GM21390 (cell line): ENCODE data around the gene BCAM.
"Not testable (repeated sequence)": the region's sequence is repeated elsewhere in the genome, so short reads cannot be mapped to it uniquely, and the experiment has no call there.

Experiments
- ATAC-seq: cut with Tn5 transposase; IDR thresholded peaks from one replicate; pipeline ENCODE4 v1.9.1; 2021; ENCODE audit not compliant: unreplicated experiment

BCAM gene

DNA sequence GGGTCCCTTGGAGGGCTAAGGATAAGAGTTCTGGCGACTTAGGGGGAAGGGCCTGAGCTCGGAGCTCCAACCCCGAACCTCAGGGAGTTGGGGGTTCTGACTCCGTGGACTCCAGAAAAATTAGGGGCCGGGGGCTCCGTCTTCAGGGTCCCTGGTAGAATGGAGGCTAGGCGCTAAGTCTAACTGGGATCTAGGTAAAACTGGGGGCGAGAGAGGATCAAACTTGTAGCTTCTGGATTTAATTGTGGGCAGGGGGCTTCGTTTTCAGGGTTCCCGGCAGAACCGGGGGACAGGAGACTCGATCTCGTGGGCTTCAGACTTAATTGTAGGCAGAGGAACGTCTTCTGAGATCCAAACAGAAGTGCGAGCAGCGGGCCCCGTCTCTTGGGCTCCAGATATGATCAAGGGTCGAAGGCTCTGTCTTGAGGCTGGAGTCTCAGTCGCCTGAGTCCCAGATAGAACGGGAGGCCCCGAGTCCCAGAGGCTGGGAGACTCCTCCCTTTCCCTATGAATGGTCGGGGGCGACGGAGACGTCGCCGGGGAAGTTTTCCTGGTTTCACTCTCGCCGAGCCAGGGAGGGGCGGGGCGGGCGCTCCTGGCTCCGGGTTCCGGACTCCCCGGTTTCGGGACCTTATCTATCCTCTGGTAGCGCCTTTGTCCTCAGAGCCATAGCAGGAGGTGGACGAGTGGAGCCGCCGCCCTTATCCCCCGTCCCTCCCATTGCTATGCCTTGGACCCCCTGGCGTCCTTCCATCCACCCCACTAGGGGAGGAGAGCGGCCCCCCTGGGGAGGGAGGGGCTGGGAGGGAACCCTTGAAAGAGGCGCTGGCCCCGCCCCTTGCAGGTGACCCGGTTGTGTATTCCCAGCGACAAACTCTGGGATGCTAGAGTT is 38.5 kb downstream of the BCAM start:
- no peak for ATAC-seq

DNA sequence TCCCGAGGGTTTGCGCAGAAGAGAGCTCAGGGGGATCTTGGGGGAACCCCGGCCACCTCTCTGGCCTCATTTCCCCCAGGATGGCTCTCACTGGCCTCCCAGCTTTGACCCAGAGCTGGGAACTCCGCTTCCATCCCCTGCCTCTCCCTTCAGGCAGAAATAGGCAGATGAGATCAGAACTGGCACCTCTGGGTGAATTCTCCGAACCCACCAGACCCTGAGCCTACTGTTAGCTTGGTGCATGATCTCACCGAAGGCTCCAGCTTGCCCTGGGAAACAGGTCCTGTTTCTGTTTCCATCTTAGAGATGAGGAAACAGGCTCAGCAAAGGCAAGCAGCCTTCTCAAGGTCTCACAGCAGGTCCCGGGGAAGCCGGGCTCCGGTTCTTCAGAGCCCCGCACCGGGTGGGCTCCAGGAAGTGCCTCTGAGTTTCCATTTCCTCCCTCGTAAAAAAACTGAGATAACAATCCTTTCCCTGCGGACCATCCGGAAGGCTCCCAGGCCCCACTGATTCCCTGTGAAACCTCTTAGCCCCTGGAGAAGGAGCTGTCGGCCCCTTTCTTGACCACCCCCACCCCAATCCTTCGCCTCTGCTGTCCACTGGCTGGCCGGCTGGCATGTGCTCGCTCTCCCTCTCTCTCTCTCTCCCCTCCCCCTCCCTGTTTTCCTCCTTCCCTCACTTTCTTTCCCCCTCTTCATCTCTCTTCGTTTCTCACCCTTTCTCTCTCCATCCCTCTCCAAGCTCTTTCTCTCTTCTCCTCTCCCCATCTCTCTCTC is 39.3 kb downstream of the BCAM start:
- no peak for ATAC-seq

DNA sequence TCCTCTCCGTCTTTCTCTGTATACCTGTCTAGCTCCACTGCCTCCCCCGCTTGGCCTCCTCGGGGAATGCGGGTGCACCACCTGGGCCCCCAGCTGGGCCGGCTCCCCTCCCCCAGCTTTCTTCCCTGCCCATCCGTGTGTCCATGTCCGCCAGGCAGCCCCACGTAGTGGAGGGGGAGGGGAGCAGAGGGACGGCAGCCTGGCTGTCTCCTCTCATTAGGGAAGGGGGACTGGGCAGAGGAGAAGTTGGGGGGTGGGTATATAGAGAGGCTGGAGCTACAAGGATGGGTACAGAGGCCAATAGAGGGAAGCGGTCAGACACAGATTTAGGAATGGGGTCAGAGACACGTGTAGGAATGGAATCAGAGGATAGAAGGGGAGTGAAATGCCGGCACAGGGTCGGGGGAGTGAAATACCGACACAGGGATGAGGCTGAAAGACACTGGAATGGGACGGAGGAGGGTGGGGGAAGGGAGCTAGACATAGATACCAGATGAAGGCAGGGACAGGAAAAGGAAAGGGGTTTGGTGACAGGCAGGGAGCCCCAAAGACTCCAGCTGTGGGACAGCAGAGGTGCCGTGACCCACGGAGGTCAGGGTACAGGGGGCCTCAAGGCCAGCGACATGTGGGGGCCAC is 40.0 kb downstream of the BCAM start:
- ATAC-seq = no peak

DNA sequence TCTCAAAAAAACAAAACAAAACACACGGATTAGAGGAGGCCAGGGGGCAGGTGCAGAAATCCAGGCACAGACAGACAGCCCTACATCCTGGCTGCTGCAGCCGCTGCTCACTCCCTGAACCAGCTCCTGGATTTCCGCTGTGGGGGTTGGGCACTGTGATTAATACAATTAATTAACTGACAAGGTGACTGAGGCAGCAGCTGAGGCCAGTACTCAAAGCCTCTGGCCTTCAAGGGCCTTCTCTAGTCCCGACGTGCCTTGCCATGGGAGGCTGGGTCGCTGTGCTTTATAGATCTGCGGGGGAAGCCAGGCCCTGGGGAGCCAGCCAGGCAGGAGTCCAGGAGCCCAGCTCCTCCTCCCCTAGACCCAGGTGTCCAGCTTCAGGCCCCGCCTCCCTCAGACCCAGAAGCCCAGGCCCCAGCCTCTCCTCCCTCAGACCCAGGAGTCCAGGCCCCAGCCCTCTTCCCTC is 41.8 kb downstream of the BCAM start:
- ATAC-seq = no peak

DNA sequence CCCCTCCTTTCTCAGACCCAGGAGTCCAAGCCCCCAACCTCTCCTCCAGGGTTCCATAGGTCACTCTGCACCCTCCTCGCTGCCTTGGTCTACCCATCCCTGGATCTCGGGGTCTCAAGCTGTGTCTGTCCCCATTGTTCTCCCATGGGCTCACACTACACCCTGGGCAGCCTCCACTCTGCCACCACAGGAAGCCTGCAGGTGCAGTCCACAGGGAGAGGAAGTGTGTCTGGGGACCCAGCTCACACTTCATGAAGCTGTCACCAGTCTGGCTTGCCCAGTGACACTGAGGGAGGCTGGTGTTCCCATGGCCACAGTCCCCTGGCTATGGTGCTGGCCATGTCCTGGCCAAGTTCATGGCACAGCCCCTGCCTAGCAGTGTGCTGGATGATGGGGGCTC is 42.5 kb downstream of the BCAM start:
- no peak for ATAC-seq

DNA sequence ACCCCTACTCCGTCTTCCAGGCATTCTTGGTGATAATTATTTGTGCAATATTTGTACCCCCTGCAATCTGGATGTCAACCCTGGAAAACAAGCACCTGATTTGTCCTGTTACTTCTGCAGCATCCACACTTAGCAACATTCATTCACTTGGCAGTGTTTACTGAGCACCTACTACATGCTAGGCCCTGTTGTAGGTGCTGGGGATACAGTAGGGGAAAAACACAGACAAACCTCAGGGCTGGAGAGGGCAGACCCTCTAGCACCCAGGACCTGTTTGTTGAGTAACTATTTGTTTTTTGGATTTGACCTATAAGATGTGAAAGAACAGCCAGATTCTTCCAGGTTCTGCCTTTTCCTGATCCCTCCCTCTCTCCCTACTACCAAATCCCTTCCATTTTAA is 46.7 kb downstream of the BCAM start:
- no peak for ATAC-seq

DNA sequence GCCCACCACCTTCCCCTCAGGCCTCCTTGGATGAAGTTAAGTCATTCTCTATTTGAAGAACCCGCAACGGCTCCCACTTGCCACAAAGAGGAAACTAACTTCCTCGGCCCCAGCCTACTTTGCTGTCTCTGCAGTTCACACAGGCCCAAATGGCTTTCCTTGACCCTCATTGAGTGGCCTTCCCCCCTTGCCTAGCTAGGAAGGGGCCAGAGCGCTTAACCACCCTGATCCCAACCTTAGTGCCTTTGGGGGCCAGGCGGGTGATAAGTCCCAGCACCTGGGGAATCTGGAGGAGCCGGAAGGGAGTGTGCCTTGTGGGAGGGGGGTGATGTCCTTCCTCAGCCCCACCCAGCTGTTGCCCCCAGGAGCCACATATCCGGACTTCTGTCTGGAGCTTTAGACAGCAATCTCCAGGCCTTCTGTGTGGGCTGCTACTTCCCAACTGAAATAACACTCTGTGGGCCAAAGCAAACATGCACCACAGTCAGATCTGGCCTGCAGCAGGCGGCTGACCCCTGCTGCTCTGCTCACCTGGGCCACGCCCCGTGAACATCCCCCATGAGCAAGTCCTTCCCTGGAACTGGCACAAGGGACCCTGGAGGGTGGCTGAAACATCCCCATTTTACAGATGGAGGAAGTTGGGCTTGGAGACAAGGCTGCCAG is 47.6 kb downstream of the BCAM start:
- ATAC-seq = no peak

DNA sequence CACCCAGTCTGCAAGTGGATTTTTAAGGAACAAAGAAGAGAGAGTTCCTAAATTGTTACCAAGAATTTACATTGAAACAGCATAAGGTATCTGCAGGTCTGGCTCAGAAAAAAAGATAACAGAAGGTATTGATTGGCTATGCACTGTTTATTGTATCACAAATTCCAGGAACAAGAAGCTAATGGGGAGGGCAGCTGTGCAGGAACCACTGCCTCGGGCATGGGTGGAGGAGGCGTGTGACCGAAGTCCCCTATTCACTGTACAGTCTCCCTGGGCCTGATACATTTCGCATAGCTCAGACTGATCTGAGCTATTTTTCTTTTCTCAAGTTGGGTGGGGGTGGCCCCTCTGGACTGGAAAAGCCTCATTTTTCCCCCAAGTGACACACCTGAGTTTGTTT is 48.9 kb downstream of the BCAM start:
- ATAC-seq = no peak

DNA sequence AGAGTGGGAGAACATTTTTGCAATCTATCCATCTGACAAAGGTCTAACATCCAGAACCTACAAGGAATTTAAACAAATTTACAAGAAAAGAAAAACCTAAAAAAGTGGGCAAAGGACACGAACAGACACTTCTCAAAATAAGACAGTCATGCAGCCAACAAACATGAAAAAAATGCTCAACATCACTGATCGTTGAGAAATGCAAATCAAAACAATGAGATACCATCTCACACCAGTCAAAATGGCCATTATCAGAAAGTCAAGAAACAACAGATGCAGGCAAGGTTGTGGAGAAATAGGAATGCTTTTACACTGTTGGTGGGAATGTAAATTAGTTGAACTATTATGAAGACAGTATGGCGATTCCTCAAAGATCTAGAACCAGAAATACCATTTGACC is 52.7 kb downstream of the BCAM start:
- ATAC-seq = not testable (repeated sequence)

DNA sequence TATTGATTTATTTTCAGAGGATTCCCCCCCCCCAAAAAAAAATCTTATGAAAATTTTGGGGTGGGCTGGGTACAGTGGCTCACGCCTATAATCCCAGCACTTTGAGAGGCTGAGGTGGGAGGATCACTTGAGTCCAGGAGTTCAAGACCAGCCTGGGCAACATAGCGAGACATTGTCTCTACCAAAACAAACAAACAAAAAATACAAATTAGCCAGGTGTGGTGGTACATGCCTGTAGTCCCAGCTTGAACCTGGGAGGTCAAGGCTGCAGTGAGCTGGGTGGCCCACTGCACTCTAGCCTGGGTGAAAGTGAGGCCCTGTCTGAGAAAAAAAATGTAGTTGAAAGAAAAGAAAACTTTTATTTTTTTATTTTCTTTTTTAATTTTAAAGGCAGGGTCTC is 55.1 kb downstream of the BCAM start:
- ATAC-seq = no peak

DNA sequence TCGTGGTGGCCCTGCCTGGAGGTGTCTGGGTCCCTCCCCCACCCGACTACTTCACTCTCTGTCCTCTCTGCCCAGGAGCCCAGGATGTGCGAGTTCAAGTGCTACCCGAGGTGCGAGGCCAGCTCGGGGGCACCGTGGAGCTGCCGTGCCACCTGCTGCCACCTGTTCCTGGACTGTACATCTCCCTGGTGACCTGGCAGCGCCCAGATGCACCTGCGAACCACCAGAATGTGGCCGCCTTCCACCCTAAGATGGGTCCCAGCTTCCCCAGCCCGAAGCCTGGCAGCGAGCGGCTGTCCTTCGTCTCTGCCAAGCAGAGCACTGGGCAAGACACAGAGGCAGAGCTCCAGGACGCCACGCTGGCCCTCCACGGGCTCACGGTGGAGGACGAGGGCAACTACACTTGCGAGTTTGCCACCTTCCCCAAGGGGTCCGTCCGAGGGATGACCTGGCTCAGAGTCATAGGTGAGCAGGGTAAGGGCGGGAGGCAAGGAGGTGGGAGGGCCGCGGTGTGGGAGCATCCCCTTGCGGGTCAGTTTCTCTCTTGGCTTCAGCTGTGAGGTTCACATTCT is 56.4 kb downstream of the BCAM start:
- no peak for ATAC-seq

DNA sequence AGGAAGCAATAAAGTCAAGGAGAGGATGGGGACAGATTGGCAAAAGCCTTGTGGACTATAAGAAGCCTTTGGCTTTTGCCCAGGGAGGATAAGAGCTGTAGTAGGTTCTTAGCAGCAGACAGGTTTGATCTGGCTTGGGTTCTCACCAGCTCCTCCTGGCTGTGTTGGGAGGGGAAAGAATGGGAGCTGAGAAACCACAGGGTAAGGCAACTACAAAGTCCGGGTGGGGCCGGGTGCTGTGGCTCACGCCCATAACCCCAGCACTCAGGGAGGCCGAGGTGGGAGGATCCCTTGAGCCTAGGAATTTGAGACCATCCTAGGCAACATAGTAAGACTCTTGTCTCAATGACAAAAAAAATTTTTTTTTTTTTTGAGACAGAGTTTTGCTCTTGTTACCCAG is 57.8 kb downstream of the BCAM start:
- no peak for ATAC-seq

DNA sequence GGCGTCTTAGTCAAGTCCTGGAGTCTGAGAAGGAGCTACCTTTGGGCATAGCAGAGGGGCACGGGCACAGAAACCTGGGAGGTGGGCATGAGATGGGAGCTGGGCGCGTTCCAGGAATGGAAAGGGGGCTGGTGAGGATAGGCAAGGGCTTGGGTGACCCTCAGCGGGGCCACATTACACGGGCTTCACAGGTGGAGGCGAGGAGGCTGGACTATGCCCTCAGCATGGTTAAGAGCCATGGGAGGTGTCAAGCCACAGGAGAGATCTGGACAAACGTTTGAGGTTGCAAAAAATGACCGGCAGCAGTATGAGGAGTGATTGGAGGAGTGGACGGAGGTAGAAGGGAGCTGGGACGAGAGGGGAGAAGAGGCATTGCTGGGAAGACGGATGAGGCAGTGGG is 58.7 kb downstream of the BCAM start:
- no peak for ATAC-seq

DNA sequence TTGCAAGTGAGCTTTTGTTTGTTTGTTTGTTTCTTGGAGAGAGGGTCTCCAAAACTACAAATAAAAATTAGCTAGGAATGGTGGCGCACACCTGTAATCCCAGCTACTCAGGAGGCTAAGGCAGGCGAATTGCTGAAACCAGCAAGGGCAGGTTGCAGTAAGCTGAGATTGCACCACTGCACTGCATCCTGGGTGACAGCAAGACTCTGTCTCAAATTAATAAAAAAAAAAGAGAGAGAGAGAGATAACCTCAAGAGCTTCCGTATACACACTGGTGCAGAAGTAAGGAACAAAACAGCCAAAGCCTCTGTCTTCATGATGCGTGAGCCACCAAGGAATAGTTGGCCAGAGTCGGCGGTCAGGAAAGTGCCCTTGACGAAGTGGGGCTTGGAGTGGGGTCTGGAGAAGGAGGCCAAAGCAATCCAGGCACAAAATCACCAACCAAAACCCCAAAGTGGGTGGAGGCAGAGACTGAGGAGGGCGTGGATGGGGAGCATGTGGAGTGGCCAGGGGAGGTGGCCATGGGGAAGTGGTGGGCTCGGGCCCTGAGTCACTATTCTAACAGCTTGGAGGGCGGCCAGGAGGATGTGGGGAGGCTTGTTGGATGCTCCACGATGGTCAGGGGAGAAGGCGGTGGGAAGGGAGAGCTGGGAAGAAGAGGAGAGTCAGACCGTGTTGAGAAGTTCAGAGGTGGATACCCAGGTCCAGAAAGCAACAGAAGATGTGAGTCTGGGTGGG is 61.0 kb downstream of the BCAM start:
- ATAC-seq = no peak
